IPS-18a (cell line): ENCODE results near the gene GOLGA2.

ENCODE experiments used
- H3K27ac ChIP-seq: one replicate; pipeline ENCODE4 v1.5.1; 2013; ENCODE audit warnings: low read length
- H3K27me3 ChIP-seq: one replicate; pipeline ENCODE4 v1.6.1; 2013; ENCODE audit warnings: mild to moderate bottlenecking, low read length; ENCODE audit not compliant: control insufficient read depth, insufficient read depth
- H3K36me3 ChIP-seq: one replicate; pipeline ENCODE4 v1.6.1; 2013; ENCODE audit warnings: low read depth, low read length; ENCODE audit not compliant: control insufficient read depth
- H3K4me1 ChIP-seq: one replicate; pipeline ENCODE4 v1.6.1; 2013; ENCODE audit warnings: low read depth, low read length; ENCODE audit not compliant: control insufficient read depth
- H3K4me3 ChIP-seq: one replicate; pipeline ENCODE4 v1.5.1; 2013; ENCODE audit warnings: low read length
- H3K9ac ChIP-seq: one replicate; pipeline ENCODE4 v1.6.1; 2013; ENCODE audit warnings: mild to moderate bottlenecking, low read length, moderate library complexity
- H3K9me3 ChIP-seq: one replicate; pipeline ENCODE4 v1.6.1; 2013; ENCODE audit warnings: low read depth, low read length; ENCODE audit not compliant: control insufficient read depth

The GOLGA2 gene

GRCh38 chr9:128275198-128276007 lies at the start of gene GOLGA2:
Gene GOLGA2 (minus strand): TSS chr9:128276007. CDS start chr9:128275976, 31 bp downstream.
- no peaks in the 10 kb centered on the region for H3K27me3 ChIP-seq
- H3K4me1 ChIP-seq, result peaks cover 4% of the 10 kb centered on the region
- peaks cover 11% of the 10 kb centered on the region for H3K36me3 ChIP-seq
- H3K9ac ChIP-seq, result peak within 1 kb of the TSS; percentile 81
- H3K9me3 ChIP-seq, result no peaks in the 10 kb centered on the region
- peak within 1 kb of the TSS; percentile 91 for H3K4me3 ChIP-seq
- peak within 1 kb of the TSS; percentile 60 for H3K27ac ChIP-seq

GRCh38 chr9:128324401-128324800 lies 48.6 kb upstream of the GOLGA2 start:
- H3K9ac ChIP-seq, result no peak overlapping the region

GRCh38 chr9:128323791-128324190 lies 48.0 kb upstream of the GOLGA2 start:
- H3K27ac ChIP-seq, result no peak overlapping the region

More at GRCh38 chr9:128324401-128324800, 48.6 kb upstream of the GOLGA2 start:
- H3K36me3 ChIP-seq, result peaks cover 18% of the 10 kb centered on the region
- no peaks in the 10 kb centered on the region for H3K9me3 ChIP-seq
- H3K27me3 ChIP-seq, result no peaks in the 10 kb centered on the region
- H3K27ac ChIP-seq, result no peak overlapping the region
- peaks cover 5% of the 10 kb centered on the region for H3K4me1 ChIP-seq
- no peak overlapping the region for H3K4me3 ChIP-seq

GRCh38 chr9:128323212-128323730 lies 47.5 kb upstream of the GOLGA2 start:
- peaks cover 12% of the 10 kb centered on the region for H3K36me3 ChIP-seq
- H3K4me3 ChIP-seq, result peak overlapping the region; percentile 98
- H3K9ac ChIP-seq, result peak overlapping the region; percentile 91
- H3K27me3 ChIP-seq, result no peaks in the 10 kb centered on the region
- H3K4me1 ChIP-seq, result peaks cover 5% of the 10 kb centered on the region
- H3K27ac ChIP-seq, result no peak overlapping the region
- H3K9me3 ChIP-seq, result no peaks in the 10 kb centered on the region

More at GRCh38 chr9:128323791-128324190, 48.0 kb upstream of the GOLGA2 start:
- Histone ChIP-seq H3K36me3 (peaks cover 17% of the 10 kb centered on the region), H3K9me3 (no peaks in the 10 kb centered on the region), H3K4me3 (peak overlapping the region; percentile 98), H3K9ac (peak overlapping the region; percentile 91), H3K4me1 (peaks cover 5% of the 10 kb centered on the region), H3K27me3 (no peaks in the 10 kb centered on the region)

GRCh38 chr9:128322404-128323211 lies 46.8 kb upstream of the GOLGA2 start, which contains the start of the genes COQ4 and TRUB2:
Gene COQ4 (plus strand): TSS chr9:128322839. CDS start chr9:128322859, 20 bp downstream.
Gene TRUB2 (minus strand): TSS chr9:128322447. CDS start chr9:128322408, 39 bp downstream.
- Histone ChIP-seq H3K4me3 (peak within 1 kb of the TSS; percentile 98), H3K9me3 (no peaks in the 10 kb centered on the region), H3K36me3 (peaks cover 14% of the 10 kb centered on the region), H3K27ac (peak within 1 kb of the TSS; percentile 91), H3K4me1 (peaks cover 5% of the 10 kb centered on the region), H3K9ac (peak within 1 kb of the TSS; percentile 91), H3K27me3 (no peaks in the 10 kb centered on the region)

- peak overlapping the region; percentile 91 for H3K9ac ChIP-seq
- H3K36me3 ChIP-seq, result peaks cover 20% of the 10 kb centered on the region
- peak overlapping the region; percentile 98 for H3K4me3 ChIP-seq
- H3K9me3 ChIP-seq, result no peaks in the 10 kb centered on the region
- no peaks in the 10 kb centered on the region for H3K27me3 ChIP-seq
- H3K27ac ChIP-seq, result peak overlapping the region; percentile 91
- peaks cover 5% of the 10 kb centered on the region for H3K4me1 ChIP-seq
These were observed 46.1 kb upstream of the GOLGA2 start for GRCh38 chr9:128321879-128322403.

GRCh38 chr9:128321343-128321742 lies 45.5 kb upstream of the GOLGA2 start:
- no peak overlapping the region for H3K9ac ChIP-seq
- H3K9me3 ChIP-seq, result no peaks in the 10 kb centered on the region
- H3K4me3 ChIP-seq, result peak overlapping the region; percentile 98
- H3K27me3 ChIP-seq, result no peaks in the 10 kb centered on the region
- peaks cover 5% of the 10 kb centered on the region for H3K4me1 ChIP-seq
- peaks cover 22% of the 10 kb centered on the region for H3K36me3 ChIP-seq
- no peak overlapping the region for H3K27ac ChIP-seq

- no peak overlapping the region for H3K4me3 ChIP-seq
- H3K27ac ChIP-seq, result no peak overlapping the region
- H3K4me1 ChIP-seq, result no peaks in the 10 kb centered on the region
- H3K27me3 ChIP-seq, result no peaks in the 10 kb centered on the region
- H3K9me3 ChIP-seq, result no peaks in the 10 kb centered on the region
- H3K36me3 ChIP-seq, result peaks cover 35% of the 10 kb centered on the region
- H3K9ac ChIP-seq, result no peak overlapping the region
These were observed 41.8 kb upstream of the GOLGA2 start for GRCh38 chr9:128317629-128318028.

GRCh38 chr9:128316421-128316820 lies 40.6 kb upstream of the GOLGA2 start:
- peaks cover 36% of the 10 kb centered on the region for H3K36me3 ChIP-seq
- H3K27ac ChIP-seq, result no peak overlapping the region
- no peaks in the 10 kb centered on the region for H3K4me1 ChIP-seq
- no peaks in the 10 kb centered on the region for H3K27me3 ChIP-seq
- H3K9me3 ChIP-seq, result no peaks in the 10 kb centered on the region
- no peak overlapping the region for H3K4me3 ChIP-seq
- H3K9ac ChIP-seq, result no peak overlapping the region

GRCh38 chr9:128314697-128315096 lies 38.9 kb upstream of the GOLGA2 start:
- no peak overlapping the region for H3K4me3 ChIP-seq
- no peaks in the 10 kb centered on the region for H3K4me1 ChIP-seq
- no peak overlapping the region for H3K27ac ChIP-seq
- H3K9me3 ChIP-seq, result no peaks in the 10 kb centered on the region
- H3K27me3 ChIP-seq, result no peaks in the 10 kb centered on the region
- H3K9ac ChIP-seq, result no peak overlapping the region
- H3K36me3 ChIP-seq, result peaks cover 50% of the 10 kb centered on the region

- Histone ChIP-seq H3K9ac (no peak overlapping the region), H3K27me3 (no peaks in the 10 kb centered on the region), H3K4me3 (no peak overlapping the region), H3K36me3 (peaks cover 44% of the 10 kb centered on the region), H3K9me3 (no peaks in the 10 kb centered on the region), H3K4me1 (no peaks in the 10 kb centered on the region), H3K27ac (no peak overlapping the region)
These were observed 34.7 kb upstream of the GOLGA2 start for GRCh38 chr9:128310461-128310860.
